HUES64 (cell line): ENCODE results near the gene CD81.

Source experiments
- H3K27ac ChIP-seq: 2 replicates; pipeline ENCODE4 v1.7.0; 2013; ENCODE audit warnings: low read depth, low read length, inconsistent platforms
- H3K27me3 ChIP-seq: 2 replicates; pipeline ENCODE4 v1.6.1; 2013; ENCODE audit warnings: mild to moderate bottlenecking, low read length; ENCODE audit not compliant: insufficient read depth
- H3K36me3 ChIP-seq: 2 replicates; pipeline ENCODE4 v1.6.1; 2013; ENCODE audit warnings: mild to moderate bottlenecking, low read length; ENCODE audit not compliant: insufficient read depth
- H3K4me1 ChIP-seq: 2 replicates; pipeline ENCODE4 v1.6.1; 2013; ENCODE audit warnings: mild to moderate bottlenecking, low read length, moderate library complexity; ENCODE audit not compliant: insufficient read depth
- H3K4me3 ChIP-seq: 2 replicates; pipeline ENCODE4 v1.5.1; 2013; ENCODE audit warnings: mild to moderate bottlenecking, low read length, moderate library complexity
- H3K9ac ChIP-seq: 2 replicates; pipeline ENCODE4 v1.6.1; 2013; ENCODE audit warnings: mild to moderate bottlenecking, low read depth, low read length
- H3K9me3 ChIP-seq: 2 replicates; pipeline ENCODE4 v1.6.1; 2013; ENCODE audit warnings: low read depth, low read length; ENCODE audit not compliant: insufficient read depth
- WGBS: fragments of 150-250, 120-280 bp; methylation state at CpG from one replicate; pipeline ENCODE4 v1.1.7; 2013; ENCODE audit warnings: missing lambda C conversion rate; 5-methylcytosine and 5-hydroxymethylcytosine counted together

Gene CD81

DNA sequence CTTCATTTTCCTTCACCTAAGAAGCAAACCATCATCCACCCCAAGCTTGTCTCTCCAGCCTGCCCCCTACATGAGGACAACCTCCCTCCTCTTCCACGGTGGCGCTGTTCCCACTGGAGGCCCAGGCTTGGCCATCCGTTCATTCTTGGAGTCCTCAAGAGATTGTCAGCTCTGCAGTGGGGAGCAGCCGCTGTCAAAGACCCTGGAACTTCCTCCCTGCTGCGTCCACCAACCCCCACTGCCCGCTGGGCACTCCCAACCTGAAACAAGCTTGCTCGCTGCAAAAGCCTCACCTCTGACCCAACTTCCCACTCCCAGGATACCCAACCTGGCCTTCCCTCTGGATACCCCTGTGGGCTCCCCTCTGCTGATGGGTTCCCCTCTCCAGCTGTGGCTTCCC, 10.4 kb upstream of the CD81 start:
- Histone ChIP-seq H3K27ac (no peak overlapping the region), H3K36me3 (no peaks in the 10 kb centered on the region), H3K9me3 (no peaks in the 10 kb centered on the region), H3K27me3 (no peaks in the 10 kb centered on the region), H3K9ac (no peak overlapping the region), H3K4me3 (no peak overlapping the region), H3K4me1 (no peaks in the 10 kb centered on the region)
- WGBS: 84% methylated on average over 7 of the region's 7 CpGs

DNA sequence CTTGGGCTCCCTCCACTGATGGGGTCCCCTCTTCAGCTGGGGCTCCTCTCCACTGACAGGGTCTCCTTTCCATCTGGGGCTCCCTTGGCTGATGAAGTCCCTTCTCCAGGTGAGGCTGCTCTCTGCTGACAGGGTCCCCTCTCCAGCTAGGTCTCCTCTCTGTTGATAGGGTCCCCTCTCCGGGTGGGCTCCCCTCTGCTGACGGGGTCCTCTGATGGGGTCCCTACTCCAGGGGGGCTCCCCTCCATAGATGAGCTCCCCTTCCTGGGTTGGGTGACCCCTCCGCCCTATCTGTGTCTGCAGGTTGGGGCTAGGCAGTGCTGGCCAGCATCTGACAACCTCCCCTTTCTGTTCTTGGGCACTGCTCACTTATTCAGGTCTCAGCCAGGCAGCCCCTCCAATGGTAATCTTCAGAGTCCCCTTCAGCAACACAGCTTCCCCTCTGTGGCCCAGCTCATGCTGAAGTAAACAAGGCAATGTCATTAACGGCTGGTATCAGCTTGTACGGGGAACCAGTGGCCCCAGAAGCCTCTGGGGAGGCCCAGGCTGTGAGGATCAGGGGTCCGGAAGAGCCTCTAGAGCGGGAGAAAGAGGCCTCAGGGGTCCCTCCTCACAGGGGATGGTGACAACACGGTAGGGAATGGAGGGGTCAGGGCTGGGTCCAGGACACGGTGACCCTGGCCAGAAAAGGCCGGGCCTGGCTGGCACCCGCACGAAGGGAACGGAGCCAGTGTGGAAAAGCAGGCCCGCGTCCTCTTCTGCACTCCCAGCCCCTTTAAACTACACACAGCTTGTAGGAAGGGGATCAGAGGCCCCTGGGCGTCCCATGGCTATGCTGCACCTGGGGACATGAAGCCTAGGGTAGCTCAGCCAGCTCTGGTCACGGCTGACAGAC, 9.6 kb upstream of the CD81 start:
- no peaks in the 10 kb centered on the region for H3K9me3 ChIP-seq
- no peaks in the 10 kb centered on the region for H3K4me1 ChIP-seq
- no peaks in the 10 kb centered on the region for H3K36me3 ChIP-seq
- no peak overlapping the region for H3K27ac ChIP-seq
- no peak overlapping the region for H3K4me3 ChIP-seq
- H3K27me3 ChIP-seq: no peaks in the 10 kb centered on the region
- 93% methylated on average over 17 of the region's 17 CpGs for WGBS
- no peak overlapping the region for H3K9ac ChIP-seq

DNA sequence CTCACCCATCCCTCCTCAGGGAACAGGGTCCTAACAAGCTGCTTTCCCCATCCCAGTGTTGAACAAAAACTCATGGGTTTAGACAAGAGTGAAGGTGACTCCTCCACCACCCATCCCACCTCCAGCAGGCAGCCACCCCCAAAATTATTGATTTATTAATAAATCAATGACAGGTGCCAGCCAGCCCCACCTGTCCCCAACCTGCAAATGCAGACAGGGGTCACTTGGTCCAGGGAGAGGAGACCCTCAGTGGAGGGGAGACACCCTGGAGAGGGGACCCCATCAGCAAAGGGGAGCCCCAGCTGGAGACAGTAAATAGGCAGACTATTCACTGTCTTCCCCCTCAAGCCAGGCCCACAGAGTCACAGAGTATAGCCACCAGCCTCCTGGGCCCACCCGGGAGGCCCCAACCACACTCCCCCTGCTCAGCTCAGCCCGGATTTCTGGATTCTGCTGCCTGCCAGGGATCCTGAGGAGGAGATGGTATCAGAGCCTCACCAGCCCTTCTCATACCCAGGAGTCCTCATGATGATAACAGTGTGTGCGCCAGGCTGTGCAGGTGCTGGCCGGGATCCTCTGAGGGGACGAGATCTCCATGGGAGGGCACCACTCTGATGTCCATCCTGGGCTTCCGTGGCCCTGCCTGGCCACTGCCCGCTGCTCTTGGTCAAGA, 8.8 kb upstream of the CD81 start:
- H3K36me3 ChIP-seq: no peaks in the 10 kb centered on the region
- no peaks in the 10 kb centered on the region for H3K9me3 ChIP-seq
- no peak overlapping the region for H3K4me3 ChIP-seq
- H3K27me3 ChIP-seq: no peaks in the 10 kb centered on the region
- no peak overlapping the region for H3K9ac ChIP-seq
- H3K4me1 ChIP-seq: no peaks in the 10 kb centered on the region
- no peak overlapping the region for H3K27ac ChIP-seq
- WGBS: 97% methylated on average over 7 of the region's 7 CpGs

GRCh38 chr11:2368851-2369180, 8.3 kb upstream of the CD81 start:
- no peaks in the 10 kb centered on the region for H3K36me3 ChIP-seq
- H3K27ac ChIP-seq: no peak overlapping the region
- WGBS: 86% methylated on average over 10 of the region's 10 CpGs
- no peaks in the 10 kb centered on the region for H3K4me1 ChIP-seq
- H3K4me3 ChIP-seq: no peak overlapping the region
- no peaks in the 10 kb centered on the region for H3K27me3 ChIP-seq
- no peak overlapping the region for H3K9ac ChIP-seq
- H3K9me3 ChIP-seq: no peaks in the 10 kb centered on the region

DNA sequence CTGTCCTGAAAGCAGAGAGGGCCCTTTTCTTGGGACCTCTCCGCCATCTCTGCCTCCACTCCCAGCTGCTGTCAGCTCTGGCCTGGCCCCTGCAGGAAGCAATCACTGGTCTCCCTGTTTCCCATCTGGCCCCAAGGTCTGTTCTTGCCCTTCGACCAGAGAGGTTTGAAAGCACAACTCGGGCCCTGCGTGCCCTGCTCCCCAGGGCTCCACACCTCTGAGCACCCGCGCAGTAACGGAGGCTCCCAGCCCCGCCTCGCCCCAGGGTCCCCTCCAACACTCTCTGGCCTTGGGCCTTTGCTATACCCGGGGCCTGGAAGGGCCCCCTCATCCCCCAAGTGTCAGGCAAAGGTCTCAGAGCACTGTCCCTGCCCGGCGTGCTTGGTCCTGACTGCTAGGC, 7.8 kb upstream of the CD81 start:
- no peak overlapping the region for H3K9ac ChIP-seq
- WGBS: 89% methylated on average over 12 of the region's 12 CpGs
- no peaks in the 10 kb centered on the region for H3K4me1 ChIP-seq
- no peaks in the 10 kb centered on the region for H3K9me3 ChIP-seq
- H3K27me3 ChIP-seq: no peaks in the 10 kb centered on the region
- H3K36me3 ChIP-seq: no peaks in the 10 kb centered on the region
- no peak overlapping the region for H3K27ac ChIP-seq
- H3K4me3 ChIP-seq: no peak overlapping the region

DNA sequence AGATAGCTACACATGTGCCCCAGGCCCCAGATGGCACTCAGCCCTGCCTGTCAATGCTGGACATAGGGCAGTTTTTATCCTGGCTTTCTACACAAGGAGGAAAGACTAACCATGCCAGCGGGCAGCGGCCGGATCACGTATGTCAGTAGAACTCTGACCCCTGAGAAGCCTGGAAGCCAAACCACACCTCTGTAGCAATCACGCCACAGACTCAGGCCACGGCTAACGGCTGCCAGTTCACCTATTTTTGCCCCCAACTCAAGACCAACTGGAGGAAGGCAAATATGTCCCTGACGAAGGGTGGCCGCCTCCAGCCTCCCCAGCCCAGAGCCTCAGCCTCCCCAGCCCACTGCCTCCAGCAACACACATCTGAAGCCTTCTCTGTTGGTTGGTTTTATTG, 7.2 kb upstream of the CD81 start:
- 87% methylated on average over 9 of the region's 9 CpGs for WGBS
- no peaks in the 10 kb centered on the region for H3K36me3 ChIP-seq
- H3K27ac ChIP-seq: no peak overlapping the region
- no peaks in the 10 kb centered on the region for H3K4me1 ChIP-seq
- H3K9me3 ChIP-seq: no peaks in the 10 kb centered on the region
- H3K4me3 ChIP-seq: no peak overlapping the region
- H3K27me3 ChIP-seq: no peaks in the 10 kb centered on the region
- H3K9ac ChIP-seq: no peak overlapping the region

DNA sequence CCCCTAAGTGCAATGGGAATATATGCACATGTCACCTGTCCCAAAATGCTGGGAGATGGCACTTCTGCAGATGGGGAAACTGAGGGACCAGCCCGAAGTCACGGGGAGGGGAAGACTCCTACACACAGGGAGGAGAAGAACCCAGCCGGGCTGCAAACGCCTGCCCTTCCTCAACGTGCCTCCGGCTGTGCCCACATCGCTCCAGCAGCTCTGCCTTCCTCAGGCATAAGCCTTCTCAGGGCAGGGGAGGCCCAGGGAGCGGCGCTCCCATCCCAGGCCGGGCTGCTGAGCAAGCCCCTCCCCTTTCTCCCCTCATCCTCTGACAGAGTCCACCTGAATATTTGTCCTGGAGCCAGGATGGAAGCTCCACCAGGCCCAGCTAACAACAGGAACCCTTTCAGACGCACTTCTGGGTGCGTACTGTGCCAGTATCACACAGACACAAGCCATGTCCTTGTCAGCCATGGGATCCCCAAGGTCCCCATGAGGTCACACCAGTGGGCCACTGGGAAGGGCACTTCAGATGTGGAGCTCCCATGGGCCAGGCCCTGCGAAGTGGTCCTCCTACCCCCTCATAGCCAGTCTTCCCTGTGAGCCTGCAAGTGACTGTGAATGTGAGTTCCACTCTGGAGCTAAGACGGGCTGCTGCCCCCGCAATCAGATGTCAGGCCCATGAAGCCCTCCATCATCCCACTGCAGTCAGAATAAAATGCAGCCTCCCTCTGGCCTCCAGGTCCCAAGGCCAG, 2.5 kb upstream of the CD81 start:
- Histone ChIP-seq H3K9ac (no peak overlapping the region), H3K27me3 (0 out of 2 replicates have a peak, but pooled peaks cover 6% of the 10 kb centered on the region), H3K9me3 (no peaks in the 10 kb centered on the region), H3K4me1 (no peaks in the 10 kb centered on the region), H3K4me3 (no peak overlapping the region), H3K27ac (no peak overlapping the region), H3K36me3 (0 out of 2 replicates have a peak, but pooled peaks cover 2% of the 10 kb centered on the region)
- WGBS: 93% methylated on average over 15 of the region's 15 CpGs

GRCh38 chr11:2375341-2375853, 1.7 kb upstream of the CD81 start:
- 84% methylated on average over 6 of the region's 6 CpGs for WGBS

GRCh38 chr11:2375964-2376551, 1.1 kb upstream of the CD81 start:
- WGBS: 95% methylated on average over 16 of the region's 16 CpGs
- 0 out of 2 replicates have a peak, but pooled peaks cover 6% of the 10 kb centered on the region for H3K27me3 ChIP-seq
- H3K4me3 ChIP-seq: no peak overlapping the region
- H3K36me3 ChIP-seq: 0 out of 2 replicates have a peak, but pooled peaks cover 2% of the 10 kb centered on the region
- no peaks in the 10 kb centered on the region for H3K9me3 ChIP-seq
- H3K27ac ChIP-seq: no peak overlapping the region
- no peaks in the 10 kb centered on the region for H3K4me1 ChIP-seq
- H3K9ac ChIP-seq: no peak overlapping the region

More at GRCh38 chr11:2375341-2375853, 1.7 kb upstream of the CD81 start:
- Histone ChIP-seq H3K27me3 (0 out of 2 replicates have a peak, but pooled peaks cover 6% of the 10 kb centered on the region), H3K27ac (no peak overlapping the region), H3K9me3 (no peaks in the 10 kb centered on the region), H3K4me1 (no peaks in the 10 kb centered on the region), H3K9ac (no peak overlapping the region), H3K36me3 (0 out of 2 replicates have a peak, but pooled peaks cover 2% of the 10 kb centered on the region), H3K4me3 (no peak overlapping the region)

DNA sequence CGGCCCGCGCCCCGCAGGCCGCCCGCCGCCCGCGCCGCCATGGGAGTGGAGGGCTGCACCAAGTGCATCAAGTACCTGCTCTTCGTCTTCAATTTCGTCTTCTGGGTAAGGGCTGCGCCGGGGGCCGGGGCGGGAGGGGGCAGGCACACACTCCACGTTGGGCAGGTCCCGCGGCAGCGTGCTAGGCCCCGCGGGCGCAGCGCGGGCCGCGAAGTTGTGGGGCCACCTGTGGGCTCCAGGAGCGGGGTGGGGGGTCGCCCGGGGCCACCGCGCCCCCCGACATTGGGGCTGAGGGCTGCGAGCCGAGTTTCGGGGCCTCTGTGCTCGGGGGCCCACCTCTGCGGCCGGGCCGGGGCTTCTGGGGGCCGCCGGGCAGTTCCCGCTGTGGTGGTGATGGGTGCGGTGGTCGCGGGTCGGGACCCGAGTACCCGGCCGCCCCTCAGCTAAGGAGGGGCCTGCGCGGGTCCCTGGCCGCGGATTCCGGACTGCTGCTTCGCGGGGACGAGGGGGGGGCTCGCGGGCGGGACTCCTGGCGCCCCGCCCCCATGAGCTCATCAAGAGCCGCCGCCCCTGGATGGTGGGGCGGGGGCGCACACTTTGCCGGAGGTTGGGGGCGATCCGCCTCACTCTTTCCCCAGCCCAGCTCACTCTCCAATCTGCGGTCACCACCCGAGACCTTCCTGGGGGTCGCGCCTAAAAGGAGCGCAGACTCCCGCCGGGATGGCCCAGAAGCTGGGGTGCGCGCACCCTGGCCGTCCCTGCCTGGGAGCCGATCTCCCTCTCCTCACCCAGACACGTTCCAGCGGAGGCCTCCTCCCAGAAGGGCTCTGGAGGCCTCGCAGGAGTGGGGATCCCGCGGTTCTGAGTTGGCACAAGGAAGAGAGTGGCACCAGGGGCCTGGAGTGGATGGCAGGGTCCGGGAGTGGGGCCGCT, 667 bp downstream of the CD81 start:
- 0 out of 2 replicates have a peak, but pooled peaks cover 6% of the 10 kb centered on the region for H3K27me3 ChIP-seq
- no peaks in the 10 kb centered on the region for H3K9me3 ChIP-seq
- H3K27ac ChIP-seq: peak overlapping the region; percentile 73
- under 1% methylated on average over 88 of the region's 88 CpGs for WGBS
- peak overlapping the region; percentile 98 for H3K4me3 ChIP-seq
- H3K9ac ChIP-seq: peak overlapping the region; percentile 87
- no peaks in the 10 kb centered on the region for H3K4me1 ChIP-seq
- 0 out of 2 replicates have a peak, but pooled peaks cover 2% of the 10 kb centered on the region for H3K36me3 ChIP-seq
